ENCODE data around the gene GARNL3.
A peak's percentile ranks its signal among the peaks of the same experiment; 100 is the strongest.

GARNL3 gene

GRCh38 chr9:127390563-127390962, 126.0 kb downstream of the GARNL3 start:
- Histone ChIP-seq H3K27ac (ENCODE audit: extremely low read depth, low read depth, low read length) (no peak overlapping the region), H3K36me3 (ENCODE audit: control insufficient read depth in 2 of 2, insufficient read depth in 1 of 2, low read length in 2 of 2) (no peaks in the 10 kb centered on the region)
- POLR2A ChIA-PET: no interaction called here
- TF ChIP-seq GLIS2 (tag by site-specific recombination; IDR thresholded peaks at IDR 0.05) (peak; percentile 42; the same call in 1 of the 2 replicates), ZNF10 (tag by site-specific recombination; IDR thresholded peaks at IDR 0.05) (0 out of 2 replicates have a peak, but pooled peaks have one; percentile 36), ZNF692 (tag by site-specific recombination; IDR thresholded peaks at IDR 0.05) (no peak), ZNF791 (tag by site-specific recombination; IDR thresholded peaks at IDR 0.05) (no peak), ZNF362 (tag by site-specific recombination; IDR thresholded peaks at IDR 0.05) (no peak), ZBTB44 (tag by site-specific recombination; IDR thresholded peaks at IDR 0.05) (no peak), SALL2 (tag by site-specific recombination; IDR thresholded peaks at IDR 0.05; ENCODE audit: borderline replicate concordance) (no peak), PATZ1 (tag by site-specific recombination; IDR thresholded peaks at IDR 0.05) (0 out of 2 replicates have a peak, but pooled peaks have one; percentile 37), ZFP3 (tag by site-specific recombination; IDR thresholded peaks at IDR 0.05; ENCODE audit: low read depth) (no peak), GLIS1 (tag by site-specific recombination; IDR thresholded peaks at IDR 0.05) (peak; percentile 69), ZNF114 (tag by site-specific recombination; IDR thresholded peaks at IDR 0.05) (no peak), AEBP2 (tag by site-specific recombination; IDR thresholded peaks at IDR 0.05; ENCODE audit: borderline replicate concordance) (no peak), ZNF571 (tag by site-specific recombination; IDR thresholded peaks at IDR 0.05) (no peak), KLF7 (tag by site-specific recombination; IDR thresholded peaks at IDR 0.05; ENCODE audit: borderline replicate concordance) (no peak), ZNF18 (tag by site-specific recombination; IDR thresholded peaks at IDR 0.05) (no peak), ZNF324 (tag by site-specific recombination; IDR thresholded peaks at IDR 0.05) (no peak), ZNF610 (tag by site-specific recombination; IDR thresholded peaks at IDR 0.05; ENCODE audit: borderline replicate concordance) (no peak), ZNF366 (tag by site-specific recombination; conservative IDR thresholded peaks at IDR 0.05) (no peak), ZNF514 (tag by site-specific recombination; IDR thresholded peaks at IDR 0.05) (no peak), ZNF670 (tag by site-specific recombination; IDR thresholded peaks at IDR 0.05; ENCODE audit: low read depth) (no peak), HIC1 (tag by site-specific recombination; IDR thresholded peaks at IDR 0.05) (peak; percentile 29; the same call in 1 of the 2 replicates), ZNF132 (tag by site-specific recombination; IDR thresholded peaks at IDR 0.05; ENCODE audit: borderline replicate concordance) (no peak), ZNF629 (tag by site-specific recombination; IDR thresholded peaks at IDR 0.05) (peak; percentile 39; the same call in 1 of the 2 replicates), SCRT1 (tag by site-specific recombination; IDR thresholded peaks at IDR 0.05; ENCODE audit: borderline replicate concordance) (no peak), ZNF555 (tag by site-specific recombination; conservative IDR thresholded peaks at IDR 0.05) (no peak), YY1 (tag by site-specific recombination; IDR thresholded peaks at IDR 0.05) (no peak), ZNF112 (tag by site-specific recombination; IDR thresholded peaks at IDR 0.05) (no peak), ZNF768 (tag by site-specific recombination; IDR thresholded peaks at IDR 0.05) (no peak)

More at GRCh38 chr9:127390563-127390962, 126.0 kb downstream of the GARNL3 start:
- Histone ChIP-seq H3K9me3 (ENCODE audit: control insufficient read depth, insufficient read depth, low read depth, low read length) (no peaks in the 10 kb centered on the region), H3K4me3 (ENCODE audit: low read depth, low read length) (no peak overlapping the region), H3K4me1 (ENCODE audit: control insufficient read depth, insufficient read depth, low read length) (peaks cover 12% of the 10 kb centered on the region)
- CTCF ChIA-PET: no interaction called here
